Naive thymus-derived CD4-positive, alpha-beta T cell (primary cell): Measurements from ENCODE around the gene PPBP. TPM values are rescaled to one million over a fixed set of nuclear protein-coding genes. Genes with fewer than 3 reads are reported as not detected.

Experiments
- ATAC-seq: fragments of 150-1000 bp; cut with Tn5 transposase; 2 replicates; pipeline ENCODE4 v1.10.0; 2021; ENCODE audit warnings: mild to moderate bottlenecking, moderate library complexity
- CTCF ChIA-PET: fragments of 350-600 bp; sonication (Branson Sonifier 250); formaldehyde crosslinking; loops from one replicate; lab custom pipeline; 2021; ENCODE audit warnings: antibody characterized with exemption; lab: Charles Lee
- POLR2A ChIA-PET: fragments of 350-600 bp; sonication (Branson Sonifier 250); formaldehyde crosslinking; loops from one replicate; lab custom pipeline; 2021; ENCODE audit warnings: antibody characterized with exemption, inconsistent platforms; lab: Charles Lee
- DNase-seq, 9 donors: peaks; one replicate each; pipeline versions ENCODE4 v3.0.0 to v3.0.0-alpha.2; 2020 to 2022; ENCODE audit warnings: mixed read lengths in 1 of 9
- H3K27ac ChIP-seq: one replicate; pipeline ENCODE4 v1.7.0; 2013; ENCODE audit warnings: mild to moderate bottlenecking, low read depth, low read length, moderate library complexity
- H3K27me3 ChIP-seq, 2 donors: one replicate each; pipeline ENCODE4 v1.7.0; 2013; ENCODE audit warnings: low read length in 2 of 2, mild to moderate bottlenecking in 2 of 2, moderate library complexity in 2 of 2; ENCODE audit not compliant: control insufficient read depth in 2 of 2, insufficient read depth in 2 of 2
- H3K36me3 ChIP-seq, 3 experiments: 1 replicate in 2 of 3; 2 replicates in 1 of 3; pipeline ENCODE4 v1.7.0; 2013; ENCODE audit warnings: low read length in 3 of 3, mild to moderate bottlenecking in 3 of 3, moderate library complexity in 1 of 3; ENCODE audit not compliant: insufficient read depth in 3 of 3, control insufficient read depth in 2 of 3
- H3K4me1 ChIP-seq, 2 donors: one replicate each; pipeline ENCODE4 v1.7.0; 2013; ENCODE audit warnings: low read length in 2 of 2, mild to moderate bottlenecking in 2 of 2, moderate library complexity in 1 of 2; ENCODE audit not compliant: control insufficient read depth in 2 of 2, insufficient read depth in 2 of 2
- H3K4me3 ChIP-seq: 2 replicates; pipeline ENCODE4 v1.7.0; 2013; ENCODE audit warnings: mild to moderate bottlenecking, low read length
- H3K9me3 ChIP-seq, 3 experiments: 1 replicate in 2 of 3; 2 replicates in 1 of 3; pipeline ENCODE4 v1.7.0; 2013; ENCODE audit warnings: low read length in 3 of 3; ENCODE audit not compliant: control insufficient read depth in 2 of 3
- H3K27ac Mint-ChIP-seq, 9 donors: one replicate each; pipeline ENCODE4 v1.8.0; 2020 to 2022; ENCODE audit warnings: mixed read lengths in 9 of 9, mild to moderate bottlenecking in 8 of 9, moderate library complexity in 5 of 9, inconsistent platforms in 2 of 9
- H3K27me3 Mint-ChIP-seq, 5 donors: one replicate each; pipeline ENCODE4 v1.8.0; 2021 to 2022; ENCODE audit warnings: mixed read lengths in 5 of 5, mild to moderate bottlenecking in 1 of 5
- H3K36me3 Mint-ChIP-seq, 5 donors: one replicate each; pipeline ENCODE4 v1.8.0; 2020 to 2022; ENCODE audit warnings: mixed read lengths in 5 of 5, mild to moderate bottlenecking in 3 of 5, inconsistent platforms in 1 of 5
- H3K4me1 Mint-ChIP-seq, 7 donors: one replicate each; pipeline ENCODE4 v1.8.0; 2020 to 2022; ENCODE audit warnings: mixed read lengths in 7 of 7, mild to moderate bottlenecking in 3 of 7, inconsistent platforms in 1 of 7
- H3K4me3 Mint-ChIP-seq, 10 donors: one replicate each; pipeline ENCODE4 v1.8.0; 2020 to 2022; ENCODE audit warnings: mild to moderate bottlenecking in 10 of 10, mixed read lengths in 10 of 10, moderate library complexity in 6 of 10, inconsistent platforms in 2 of 10
- H3K9me3 Mint-ChIP-seq, 11 donors: one replicate each; pipeline ENCODE4 v1.8.0; 2020 to 2022; ENCODE audit warnings: mixed read lengths in 11 of 11, mild to moderate bottlenecking in 4 of 11, inconsistent platforms in 1 of 11, moderate library complexity in 1 of 11
- intact Hi-C, 2 donors: fragments of 100-400 bp; cut with micrococcal nuclease; formaldehyde crosslinking; loops; one replicate each; pipeline ENCODE4 v1.15.1; 2023
- polyA plus RNA-seq, 2 donors: library from polyadenylated mRNA; unstranded; fragments of 300-500 nt; fragmentation: Illumina TruSeq; gene quantifications; one replicate each; pipeline ENCODE4 v1.2.3, GENCODE V29; 2021
- total RNA-seq, 6 experiments: library from RNA in 5 of 6; stranded (reverse) in 5 of 6; gene quantifications; 1 replicate in 5 of 6; 2 replicates in 1 of 6; pipeline ENCODE4 v1.2.3 and lab custom pipeline; 2021 to 2026

The PPBP gene
- total and polyA plus RNA-seq, 7 experiments from 2014 or later, result 3.3 to 34.9 TPM; not detected in 5

GRCh38 chr4:73976716-73977115 lies 11.3 kb downstream of the PPBP start:
- ChIA-PET POLR2A (no interaction called here), CTCF (no interaction called here)

DNA sequence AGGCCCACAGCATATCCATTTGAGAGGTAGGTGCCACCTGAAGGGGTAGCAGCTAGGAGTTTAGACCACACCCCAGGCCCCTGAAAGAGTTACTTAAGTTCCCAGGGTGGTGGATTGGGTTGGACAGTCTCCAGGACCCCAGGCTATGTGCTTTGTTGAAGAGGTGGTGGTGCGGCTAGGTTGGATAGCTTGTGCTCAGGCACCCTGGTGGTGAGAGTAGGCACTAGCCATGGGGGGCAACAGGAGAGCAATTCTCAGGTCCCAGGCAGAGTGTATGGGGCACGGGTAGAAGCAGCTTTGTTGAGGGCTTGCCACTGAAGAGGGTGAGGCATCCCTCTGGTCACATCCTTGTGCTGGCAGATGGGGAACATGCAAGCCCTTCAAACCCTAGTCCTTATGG lies 11.8 kb downstream of the PPBP start:
- no peak overlapping the region for H3K27ac ChIP-seq
- Mint-ChIP-seq H3K27me3 (peaks cover 3 to 8% (median 5%) of the 10 kb centered on the region in 5 donors), H3K4me1 (no peaks in the 10 kb centered on the region), H3K27ac (no peak overlapping the region), H3K4me3 (no peak overlapping the region), H3K36me3 (no peaks in the 10 kb centered on the region), H3K9me3 (peaks cover 5 to 43% (median 11%) of the 10 kb centered on the region in 11 donors)
- no peaks in the 10 kb centered on the region for H3K27me3 ChIP-seq
- no peaks in the 10 kb centered on the region for H3K4me1 ChIP-seq
- DNase-seq (no peak), ATAC-seq (no peak)
- H3K9me3 ChIP-seq, result peaks cover 0 to 8% (median 0%) of the 10 kb centered on the region in 3 experiments
- POLR2A ChIA-PET, result no interaction called here
- CTCF ChIA-PET, result no interaction called here
- H3K36me3 ChIP-seq, result no peaks in the 10 kb centered on the region
- intact Hi-C loops, result no loop called here
- H3K4me3 ChIP-seq, result no peak overlapping the region

More at GRCh38 chr4:73976716-73977115, 11.3 kb downstream of the PPBP start:
- Histone ChIP-seq H3K27ac (no peak overlapping the region), H3K4me3 (no peak overlapping the region), H3K27me3 (no peaks in the 10 kb centered on the region), H3K4me1 (no peaks in the 10 kb centered on the region), H3K9me3 (peaks cover 0 to 8% (median 0%) of the 10 kb centered on the region in 3 experiments), H3K36me3 (no peaks in the 10 kb centered on the region)
- no peak overlapping the region for H3K27ac Mint-ChIP-seq
- intact Hi-C loops, result no loop called here
- H3K27me3 Mint-ChIP-seq, result peaks cover 3 to 9% (median 5%) of the 10 kb centered on the region in 5 donors
- ATAC-seq, result no peak
- H3K4me1 Mint-ChIP-seq, result no peaks in the 10 kb centered on the region
- H3K4me3 Mint-ChIP-seq, result no peak overlapping the region
- no peak for DNase-seq
- peaks cover 3 to 38% (median 11%) of the 10 kb centered on the region in 11 donors for H3K9me3 Mint-ChIP-seq
- H3K36me3 Mint-ChIP-seq, result no peaks in the 10 kb centered on the region

GRCh38 chr4:73974352-73974751 lies 13.6 kb downstream of the PPBP start:
- ChIA-PET CTCF (no interaction called here), POLR2A (no interaction called here)
- no peaks in the 10 kb centered on the region for H3K36me3 ChIP-seq
- H3K36me3 Mint-ChIP-seq, result no peaks in the 10 kb centered on the region
- no peak overlapping the region for H3K27ac Mint-ChIP-seq
- no peaks in the 10 kb centered on the region for H3K4me1 Mint-ChIP-seq
- intact Hi-C loops, result no loop called here
- no peak overlapping the region for H3K4me3 ChIP-seq
- H3K4me3 Mint-ChIP-seq, result no peak overlapping the region
- H3K9me3 Mint-ChIP-seq, result peaks cover 4 to 60% (median 21%) of the 10 kb centered on the region in 11 donors
- DNase-seq (no peak), ATAC-seq (no peak)
- no peak overlapping the region for H3K27ac ChIP-seq
- no peaks in the 10 kb centered on the region for H3K27me3 Mint-ChIP-seq
- H3K27me3 ChIP-seq, result no peaks in the 10 kb centered on the region
- peaks cover 0 to 8% (median 0%) of the 10 kb centered on the region in 3 experiments for H3K9me3 ChIP-seq
- H3K4me1 ChIP-seq, result no peaks in the 10 kb centered on the region

- Histone ChIP-seq H3K36me3 (no peaks in the 10 kb centered on the region), H3K4me1 (no peaks in the 10 kb centered on the region), H3K9me3 (peaks cover 0 to 8% (median 0%) of the 10 kb centered on the region in 3 experiments), H3K27me3 (no peaks in the 10 kb centered on the region), H3K27ac (no peak overlapping the region), H3K4me3 (no peak overlapping the region)
- Mint-ChIP-seq H3K36me3 (no peaks in the 10 kb centered on the region), H3K4me1 (no peaks in the 10 kb centered on the region), H3K9me3 (peaks cover 4 to 54% (median 22%) of the 10 kb centered on the region in 11 donors), H3K27me3 (peaks cover 0 to 7% (median 0%) of the 10 kb centered on the region in 5 donors), H3K27ac (no peak overlapping the region), H3K4me3 (no peak overlapping the region)
- ChIA-PET CTCF (no interaction called here), POLR2A (no interaction called here)
- ATAC-seq, result no peak
- intact Hi-C loops, result no loop called here
- DNase-seq, result no peak
Observed at GRCh38 chr4:73970945-73971344, 17.0 kb downstream of the PPBP start.

- DNase-seq (no peak), ATAC-seq (no peak)
- Mint-ChIP-seq H3K4me3 (no peak overlapping the region), H3K27ac (no peak overlapping the region), H3K36me3 (no peaks in the 10 kb centered on the region), H3K9me3 (peaks cover 0 to 50% (median 20%) of the 10 kb centered on the region in 11 donors), H3K27me3 (peaks cover 0 to 7% (median 0%) of the 10 kb centered on the region in 5 donors), H3K4me1 (no peaks in the 10 kb centered on the region)
- Histone ChIP-seq H3K4me1 (no peaks in the 10 kb centered on the region), H3K9me3 (peaks cover 0 to 2% (median 0%) of the 10 kb centered on the region in 3 experiments), H3K27me3 (no peaks in the 10 kb centered on the region), H3K36me3 (no peaks in the 10 kb centered on the region), H3K4me3 (no peak overlapping the region), H3K27ac (no peak overlapping the region)
- POLR2A ChIA-PET, result no interaction called here
- CTCF ChIA-PET, result no interaction called here
- intact Hi-C loops, result no loop called here
Observed at GRCh38 chr4:73970011-73970410, 18.0 kb downstream of the PPBP start.

DNA sequence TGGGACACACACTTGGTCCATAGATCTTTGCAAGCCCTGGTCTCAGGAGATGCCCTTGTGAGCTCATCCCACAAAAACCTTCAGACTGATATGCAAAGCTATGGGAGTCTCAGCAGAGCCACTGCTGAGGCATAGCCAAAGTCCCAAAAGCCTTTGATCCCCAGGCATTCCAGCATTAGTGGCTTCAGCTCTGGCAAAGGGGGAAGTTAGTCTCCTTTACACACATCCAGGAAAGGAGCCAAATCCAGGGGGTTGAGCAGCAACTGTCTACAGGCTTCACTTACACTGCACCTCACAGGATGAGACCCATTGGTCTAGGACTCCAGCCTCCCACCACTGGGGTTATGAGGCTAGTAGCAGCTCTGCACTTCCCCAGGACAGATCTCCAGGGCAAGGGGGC lies 20.1 kb downstream of the PPBP start:
- intact Hi-C loops, result loop anchor here in 1 of 2 donors (10.0 kb wide), 1 partner anchor 57 kb away; no protein-coding TSS in a partner anchor
- ChIA-PET CTCF (no interaction called here), POLR2A (no interaction called here)
- H3K4me1 Mint-ChIP-seq, result no peaks in the 10 kb centered on the region
- no peak overlapping the region for H3K4me3 ChIP-seq
- H3K27me3 Mint-ChIP-seq, result peaks cover 0 to 7% (median 0%) of the 10 kb centered on the region in 5 donors
- H3K4me3 Mint-ChIP-seq, result no peak overlapping the region
- H3K4me1 ChIP-seq, result no peaks in the 10 kb centered on the region
- no peaks in the 10 kb centered on the region for H3K9me3 ChIP-seq
- no peaks in the 10 kb centered on the region for H3K27me3 ChIP-seq
- peaks cover 0 to 33% (median 15%) of the 10 kb centered on the region in 11 donors for H3K9me3 Mint-ChIP-seq
- DNase-seq, result no peak
- no peak overlapping the region for H3K27ac ChIP-seq
- no peak overlapping the region for H3K27ac Mint-ChIP-seq
- no peak for ATAC-seq
- no peaks in the 10 kb centered on the region for H3K36me3 ChIP-seq
- no peaks in the 10 kb centered on the region for H3K36me3 Mint-ChIP-seq
